ENCODE results near the gene COG8.
"Not testable (repeated sequence)": the region's sequence is repeated elsewhere in the genome, so short reads cannot be mapped to it uniquely, and the experiment has no call there.

Gene COG8

GRCh38 chr16:69339289-69340094 lies at the start of gene COG8, which contains the start of gene NIP7:
Gene COG8, minus strand, starts transcription at chr16:69339564. Its CDS starts 12 bp downstream, at chr16:69339552.
Gene NIP7, plus strand, starts transcription at chr16:69339772. Its CDS starts 58 bp downstream, at chr16:69339830.
- peak; percentile 97 for DNase-seq

GRCh38 chr16:69386596-69386995 lies 47.2 kb upstream of the COG8 start:
- no peak for DNase-seq

GRCh38 chr16:69384974-69385373 lies 45.6 kb upstream of the COG8 start:
- no peak for DNase-seq

GRCh38 chr16:69382421-69382820 lies 43.1 kb upstream of the COG8 start:
- peak; percentile 22 for DNase-seq

- no peak for DNase-seq
Measured at GRCh38 chr16:69381231-69381630, 41.9 kb upstream of the COG8 start.

GRCh38 chr16:69378760-69379159 lies 39.4 kb upstream of the COG8 start:
- DNase-seq: no peak

- DNase-seq: no peak
Measured at GRCh38 chr16:69378036-69378435, 38.7 kb upstream of the COG8 start.

- no peak for DNase-seq
Measured at GRCh38 chr16:69376393-69377059, 37.2 kb upstream of the COG8 start.

GRCh38 chr16:69373019-69373418 lies 33.7 kb upstream of the COG8 start:
- no peak for DNase-seq

- no peak for DNase-seq
Measured at GRCh38 chr16:69371564-69371963, 32.2 kb upstream of the COG8 start.

- DNase-seq: no peak
Measured at GRCh38 chr16:69368866-69369265, 29.5 kb upstream of the COG8 start.

GRCh38 chr16:69367980-69368379 lies 28.6 kb upstream of the COG8 start:
- DNase-seq: no peak

GRCh38 chr16:69366431-69366830 lies 27.1 kb upstream of the COG8 start:
- no peak for DNase-seq

GRCh38 chr16:69365901-69366300 lies 26.5 kb upstream of the COG8 start:
- DNase-seq: no peak

- DNase-seq: no peak
Measured at GRCh38 chr16:69364088-69364487, 24.7 kb upstream of the COG8 start.

GRCh38 chr16:69363281-69363717 lies 23.9 kb upstream of the COG8 start:
- no peak for DNase-seq

GRCh38 chr16:69360070-69360469 lies 20.7 kb upstream of the COG8 start:
- not testable (repeated sequence) for DNase-seq

- no peak for DNase-seq
Measured at GRCh38 chr16:69351309-69352027, 12.1 kb upstream of the COG8 start, which contains the start of gene TMED6. Gene TMED6, minus strand, starts transcription at chr16:69351786. Its CDS starts 33 bp downstream, at chr16:69351753.

- DNase-seq: no peak
Measured at GRCh38 chr16:69350536-69351133, 11.3 kb upstream of the COG8 start.

- DNase-seq: no peak
Measured at GRCh38 chr16:69349536-69349935, 10.2 kb upstream of the COG8 start.

GRCh38 chr16:69348222-69348621 lies 8.9 kb upstream of the COG8 start:
- DNase-seq: no peak

GRCh38 chr16:69346683-69347082 lies 7.3 kb upstream of the COG8 start:
- DNase-seq: peak; percentile 38

GRCh38 chr16:69345923-69346322 lies 6.6 kb upstream of the COG8 start:
- peak; percentile 26 for DNase-seq

Measured in activated CD4-positive, alpha-beta T cell treated with anti-CD3 and anti-CD28 coated beads, Interleukin-10, Interleukin-2, amounts not matched to agents 100 ng/mL and 50 ng/mL, durations not matched to agents 16 hours and 8 hours (primary cell).